WTC11 (cell line): ENCODE data around the gene HSD17B8. TPM values are rescaled to one million over a fixed set of nuclear protein-coding genes. Genes with fewer than 3 reads are reported as not detected.

Source experiments
- ATAC-seq: fragments of 200-7000 bp; cut with Tn5 transposase; 2 replicates; pipeline ENCODE4 v1.10.0; 2021; ENCODE audit warnings: mild to moderate bottlenecking, moderate library complexity
- CTCF ChIA-PET: fragments of 300-600 bp; sonication (Branson Sonifier 250); formaldehyde crosslinking; loops from one replicate; lab custom pipeline; 2021; ENCODE audit warnings: antibody characterized with exemption; lab: Charles Lee
- POLR2A ChIA-PET: fragments of 350-600 bp; sonication (Branson Sonifier 250); formaldehyde crosslinking; loops from one replicate; lab custom pipeline; 2021; ENCODE audit warnings: antibody characterized with exemption; lab: Charles Lee
- DNase-seq: peaks from one replicate; pipeline ENCODE4 v3.0.0; 2021; ENCODE audit warnings: low spot score
- H3K27ac Mint-ChIP-seq: 2 replicates; pipeline ENCODE4 v1.8.0; 2021; ENCODE audit warnings: mixed read lengths
- H3K27me3 Mint-ChIP-seq: 2 replicates; pipeline ENCODE4 v1.8.0; 2021; ENCODE audit warnings: low read depth, mild to moderate bottlenecking, moderate library complexity, mixed read lengths
- H3K36me3 Mint-ChIP-seq: 2 replicates; pipeline ENCODE4 v1.8.0; 2021; ENCODE audit warnings: mixed read lengths
- H3K4me1 Mint-ChIP-seq: 2 replicates; pipeline ENCODE4 v1.8.0; 2022; ENCODE audit warnings: mixed read lengths
- H3K4me3 Mint-ChIP-seq: 2 replicates; pipeline ENCODE4 v1.8.0; 2021; ENCODE audit warnings: mild to moderate bottlenecking, moderate library complexity, mixed read lengths
- H3K9me3 Mint-ChIP-seq: 2 replicates; pipeline ENCODE4 v1.8.0; 2021; ENCODE audit warnings: mixed read lengths
- CBFB ChIP-seq: sonication (generic); formaldehyde crosslinking; IDR thresholded peaks from 2 replicates; pipeline ENCODE4 v1.8.1; 2022; ENCODE audit warnings: mild to moderate bottlenecking, low read depth, missing genetic modification reagents
- CREB1 ChIP-seq: sonication (generic); formaldehyde crosslinking; IDR thresholded peaks from 2 replicates; pipeline ENCODE4 v1.8.0; 2023; ENCODE audit warnings: mild to moderate bottlenecking, missing genetic modification reagents
- EMX1 ChIP-seq: fragments of 250-450 bp; sonication (Bioruptor Pico); IDR thresholded peaks from 2 replicates; pipeline ENCODE4 v1.8.0; 2021; ENCODE audit warnings: mild to moderate bottlenecking
- FOXP1 ChIP-seq: sonication (generic); formaldehyde crosslinking; IDR thresholded peaks from 2 replicates; pipeline ENCODE4 v1.8.0; 2022; ENCODE audit warnings: missing genetic modification reagents, mild to moderate bottlenecking, moderate library complexity, borderline replicate concordance
- GRHL2 ChIP-seq: fragments of 250-450 bp; sonication (Bioruptor Pico); IDR thresholded peaks from 2 replicates; pipeline ENCODE4 v1.8.0; 2022; ENCODE audit warnings: mild to moderate bottlenecking, moderate library complexity; ENCODE audit not compliant: insufficient replicate concordance, severe bottlenecking
- IRF2 ChIP-seq: sonication (generic); formaldehyde crosslinking; IDR thresholded peaks from 2 replicates; pipeline ENCODE4 v1.8.0; 2022; ENCODE audit warnings: low read depth, missing genetic modification reagents, borderline replicate concordance
- JUN ChIP-seq: sonication (generic); formaldehyde crosslinking; IDR thresholded peaks from 2 replicates; pipeline ENCODE4 v1.8.0; 2023; ENCODE audit warnings: mild to moderate bottlenecking, missing genetic modification reagents
- OVOL2 ChIP-seq: fragments of 250-450 bp; sonication (Bioruptor Pico); IDR thresholded peaks from 2 replicates; pipeline ENCODE4 v1.9.0; 2021; ENCODE audit warnings: mild to moderate bottlenecking, borderline replicate concordance
- RELA ChIP-seq: sonication (generic); formaldehyde crosslinking; IDR thresholded peaks from 2 replicates; pipeline ENCODE4 v1.8.1; 2022; ENCODE audit warnings: missing genetic modification reagents, mild to moderate bottlenecking, borderline replicate concordance
- SMAD3 ChIP-seq: sonication (generic); formaldehyde crosslinking; IDR thresholded peaks from 2 replicates; pipeline ENCODE4 v1.8.0; 2022; ENCODE audit warnings: missing genetic modification reagents, mild to moderate bottlenecking, borderline replicate concordance
- SP1 ChIP-seq: sonication (generic); formaldehyde crosslinking; conservative IDR thresholded peaks from 2 replicates; pipeline ENCODE4 v1.8.1; 2022; ENCODE audit warnings: missing genetic modification reagents
- ZBTB21 ChIP-seq: sonication (generic); formaldehyde crosslinking; IDR thresholded peaks from 2 replicates; pipeline ENCODE4 v1.8.1; 2023; ENCODE audit warnings: mild to moderate bottlenecking, missing genetic modification reagents, borderline replicate concordance
- ZSCAN18 ChIP-seq: fragments of 250-450 bp; sonication (Bioruptor Pico); IDR thresholded peaks from 2 replicates; pipeline ENCODE4 v2.1.2; 2022; ENCODE audit warnings: mild to moderate bottlenecking, moderate library complexity
- total RNA-seq: library from RNA; stranded (reverse); gene quantifications from 3 replicates; pipeline ENCODE4 v1.2.3, GENCODE V29; 2021
- TF ChIP-seq, protein P1 (sequence below): sonication (generic); formaldehyde crosslinking; IDR thresholded peaks from 2 replicates; pipeline ENCODE4 v1.8.0; 2022; ENCODE audit warnings: mild to moderate bottlenecking, missing genetic modification reagents
- TF ChIP-seq, protein P2 (sequence below): fragments of 250-450 bp; sonication (Bioruptor Pico); conservative IDR thresholded peaks from 2 replicates; pipeline ENCODE4 v1.9.0; 2021; ENCODE audit warnings: mild to moderate bottlenecking
- TF ChIP-seq, protein P3 (sequence below): sonication (generic); formaldehyde crosslinking; IDR thresholded peaks from 2 replicates; pipeline ENCODE4 v1.8.0; 2022; ENCODE audit warnings: mild to moderate bottlenecking, missing genetic modification reagents

Gene HSD17B8
- total RNA-seq, 1 experiment from 2014 or later: 8.1 TPM

GRCh38 chr6:33209856-33210255 is 5.4 kb downstream of the HSD17B8 start:
- TF ChIP-seq ZSCAN18 (CRISPR knock-in tag) (no peak), FOXP1 (CRISPR knock-in tag) (no peak), JUN (CRISPR knock-in tag) (no peak), OVOL2 (CRISPR knock-in tag) (no peak), ZBTB21 (CRISPR knock-in tag) (no peak), CREB1 (CRISPR knock-in tag) (no peak), GRHL2 (CRISPR knock-in tag) (no peak)
- TF ChIP-seq, protein P1, sequence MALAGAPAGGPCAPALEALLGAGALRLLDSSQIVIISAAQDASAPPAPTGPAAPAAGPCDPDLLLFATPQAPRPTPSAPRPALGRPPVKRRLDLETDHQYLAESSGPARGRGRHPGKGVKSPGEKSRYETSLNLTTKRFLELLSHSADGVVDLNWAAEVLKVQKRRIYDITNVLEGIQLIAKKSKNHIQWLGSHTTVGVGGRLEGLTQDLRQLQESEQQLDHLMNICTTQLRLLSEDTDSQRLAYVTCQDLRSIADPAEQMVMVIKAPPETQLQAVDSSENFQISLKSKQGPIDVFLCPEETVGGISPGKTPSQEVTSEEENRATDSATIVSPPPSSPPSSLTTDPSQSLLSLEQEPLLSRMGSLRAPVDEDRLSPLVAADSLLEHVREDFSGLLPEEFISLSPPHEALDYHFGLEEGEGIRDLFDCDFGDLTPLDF: no peak
- TF ChIP-seq, all 79 proteins: peak for 0
- ATAC-seq: no peak
- Mint-ChIP-seq H3K4me3 (peak overlapping the region; percentile 77; the same call in 1 of the 2 replicates), H3K27me3 (peaks cover 59% of the 10 kb centered on the region), H3K36me3 (peaks cover 12% of the 10 kb centered on the region), H3K9me3 (no peaks in the 10 kb centered on the region), H3K27ac (no peak overlapping the region), H3K4me1 (peaks cover 51% of the 10 kb centered on the region)
- ChIA-PET CTCF (interaction anchor here (2.1 to 5.7 kb wide), 2 partner anchors 12 to 39 kb away, joined by 10 to 83 read pairs; no protein-coding TSS in a partner anchor), POLR2A (interaction anchor here (1.8 kb wide), 1 partner anchor 62 kb away, joined by 5 read pairs; the partner anchor contains the start of genes RPS18 and VPS52)
- no peak for DNase-seq

DNA sequence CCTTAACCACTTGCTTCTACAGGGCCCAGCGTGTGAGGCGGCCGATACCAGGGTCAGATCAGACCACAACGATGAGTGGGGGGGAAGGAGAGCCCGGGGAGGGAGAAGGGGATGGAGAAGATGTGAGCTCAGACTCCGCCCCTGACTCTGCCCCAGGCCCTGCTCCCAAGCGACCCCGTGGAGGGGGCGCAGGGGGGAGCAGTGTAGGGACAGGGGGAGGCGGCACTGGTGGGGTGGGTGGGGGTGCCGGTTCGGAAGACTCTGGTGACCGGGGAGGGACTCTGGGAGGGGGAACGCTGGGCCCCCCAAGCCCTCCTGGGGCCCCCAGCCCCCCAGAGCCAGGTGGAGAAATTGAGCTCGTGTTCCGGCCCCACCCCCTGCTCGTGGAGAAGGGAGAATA is 6.7 kb downstream of the HSD17B8 start:
- no peak overlapping the region for H3K4me3 Mint-ChIP-seq
- no peaks in the 10 kb centered on the region for H3K9me3 Mint-ChIP-seq
- no peak overlapping the region for H3K27ac Mint-ChIP-seq
- peaks cover 61% of the 10 kb centered on the region for H3K27me3 Mint-ChIP-seq
- ChIA-PET CTCF (interaction anchor here (0.6 to 5.7 kb wide), 7 partner anchors 14 to 278 kb away, joined by 3 to 83 read pairs (median 3); partner anchors contain the start of gene B3GALT4), POLR2A (no interaction called here)
- TF ChIP-seq SMAD3 (CRISPR knock-in tag) (no peak), RELA (CRISPR knock-in tag) (no peak), CBFB (CRISPR knock-in tag) (no peak), EMX1 (CRISPR knock-in tag) (no peak), IRF2 (CRISPR knock-in tag) (no peak), SP1 (CRISPR knock-in tag) (no peak)
- TF ChIP-seq, protein P2, sequence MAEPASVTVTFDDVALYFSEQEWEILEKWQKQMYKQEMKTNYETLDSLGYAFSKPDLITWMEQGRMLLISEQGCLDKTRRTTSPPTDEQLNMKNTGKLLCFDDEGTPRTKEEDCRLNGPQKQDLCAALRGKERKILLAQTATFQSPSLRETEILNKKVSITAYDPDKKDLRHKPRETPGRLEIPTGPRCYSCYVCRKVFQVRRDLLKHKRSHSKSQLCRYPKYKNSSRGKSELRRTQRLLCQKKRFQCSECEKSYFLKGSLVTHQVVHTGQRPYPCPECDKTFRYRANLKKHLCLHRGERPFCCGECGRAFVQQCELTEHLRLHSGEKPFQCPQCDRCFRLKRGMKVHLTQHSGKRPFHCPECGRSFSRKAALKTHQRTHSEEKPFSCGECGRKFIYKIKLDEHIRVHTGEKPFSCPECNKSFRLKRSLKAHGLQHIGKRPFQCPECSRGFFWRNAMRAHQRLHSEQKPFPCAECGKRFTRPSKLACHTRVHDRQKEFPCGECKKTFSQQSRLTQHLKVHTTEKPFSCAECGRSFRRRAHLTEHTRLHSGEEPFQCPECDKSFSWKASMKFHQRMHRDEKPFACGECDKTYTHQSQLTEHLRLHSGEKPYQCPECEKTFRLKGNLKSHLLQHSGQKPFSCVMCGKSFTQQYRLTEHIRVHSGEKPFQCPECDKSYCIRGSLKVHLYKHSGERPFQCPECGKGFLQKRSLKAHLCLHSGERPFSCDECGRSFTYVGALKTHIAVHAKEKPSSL (CRISPR knock-in tag): no peak
- TF ChIP-seq, protein P3, sequence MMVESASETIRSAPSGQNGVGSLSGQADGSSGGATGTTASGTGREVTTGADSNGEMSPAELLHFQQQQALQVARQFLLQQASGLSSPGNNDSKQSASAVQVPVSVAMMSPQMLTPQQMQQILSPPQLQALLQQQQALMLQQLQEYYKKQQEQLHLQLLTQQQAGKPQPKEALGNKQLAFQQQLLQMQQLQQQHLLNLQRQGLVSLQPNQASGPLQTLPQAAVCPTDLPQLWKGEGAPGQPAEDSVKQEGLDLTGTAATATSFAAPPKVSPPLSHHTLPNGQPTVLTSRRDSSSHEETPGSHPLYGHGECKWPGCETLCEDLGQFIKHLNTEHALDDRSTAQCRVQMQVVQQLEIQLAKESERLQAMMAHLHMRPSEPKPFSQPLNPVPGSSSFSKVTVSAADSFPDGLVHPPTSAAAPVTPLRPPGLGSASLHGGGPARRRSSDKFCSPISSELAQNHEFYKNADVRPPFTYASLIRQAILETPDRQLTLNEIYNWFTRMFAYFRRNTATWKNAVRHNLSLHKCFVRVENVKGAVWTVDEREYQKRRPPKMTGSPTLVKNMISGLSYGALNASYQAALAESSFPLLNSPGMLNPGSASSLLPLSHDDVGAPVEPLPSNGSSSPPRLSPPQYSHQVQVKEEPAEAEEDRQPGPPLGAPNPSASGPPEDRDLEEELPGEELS: no peak
- H3K36me3 Mint-ChIP-seq: peaks cover 12% of the 10 kb centered on the region
- ATAC-seq (no peak), DNase-seq (no peak)
- peaks cover 50% of the 10 kb centered on the region for H3K4me1 Mint-ChIP-seq
